Transverse colon (tissue), 4 donors: ENCODE results near the gene IQSEC2. TPM values are rescaled to one million over a fixed set of nuclear protein-coding genes. Genes with fewer than 3 reads are reported as not detected.
A peak's percentile ranks its signal among the peaks of the same experiment; 100 is the strongest.

Experiments used
- DNase-seq: peaks from one replicate; pipeline ENCODE4 v3.0.0-alpha.2; 2019
- H3K27ac ChIP-seq, 4 donors: fragments of 200-600 bp; sonication (generic); 2 replicates each; pipeline ENCODE4 v1.5.1; 2016 to 2018; ENCODE audit warnings: inconsistent platforms in 4 of 4
- H3K27me3 ChIP-seq: fragments of 200-600 bp; sonication (generic); 2 replicates; pipeline ENCODE4 v1.5.1; 2017; ENCODE audit warnings: inconsistent platforms
- H3K36me3 ChIP-seq, 4 donors: fragments of 200-600 bp; sonication (generic); 2 replicates each; pipeline ENCODE4 v1.5.1; 2017 to 2019; ENCODE audit warnings: inconsistent platforms in 4 of 4
- H3K4me1 ChIP-seq, 4 donors: fragments of 200-600 bp; sonication (generic); 2 replicates each; pipeline ENCODE4 v1.5.1; 2017 to 2020; ENCODE audit warnings: inconsistent platforms in 4 of 4
- H3K4me3 ChIP-seq, 4 donors: fragments of 200-600 bp; sonication (generic); 1 replicate in 1 of 4; 2 replicates in 3 of 4; pipeline versions ENCODE4 v1.5.1 to v1.6.1; 2017 to 2019; ENCODE audit warnings: inconsistent platforms in 4 of 4
- H3K9me3 ChIP-seq, 2 donors: fragments of 200-600 bp; sonication (generic); 2 replicates each; pipeline ENCODE4 v1.5.1; 2017 to 2019; ENCODE audit warnings: inconsistent platforms in 2 of 2
- EP300 ChIP-seq: sonication (generic); formaldehyde crosslinking; IDR thresholded peaks from one replicate; pipeline ENCODE4 v1.6.1; 2017; ENCODE audit warnings: antibody characterized with exemption, low read depth
- POLR2A ChIP-seq: fragments of 450-650 bp; IDR thresholded peaks from one replicate; pipeline ENCODE4 v1.6.1; 2016; ENCODE audit warnings: antibody characterized with exemption, mild to moderate bottlenecking, moderate library complexity
- POLR2AphosphoS5 ChIP-seq, 3 donors: sonication (generic); formaldehyde crosslinking; IDR thresholded peaks; one replicate each; pipeline ENCODE4 v1.6.1; 2016; ENCODE audit warnings: antibody characterized with exemption in 3 of 3
- WGBS, 2 donors: methylation state at CpG; one replicate each; pipeline ENCODE4 v1.1.5; 2018; ENCODE audit warnings: low coverage in 1 of 2; 5-methylcytosine and 5-hydroxymethylcytosine counted together
- in situ Hi-C, 4 donors: fragments of 200-750 bp; cut with MboI; loops; one replicate each; pipeline versions ENCODE4 v1.15.0 to v1.15.1; 2017; ENCODE audit warnings: low sequenced_read_pairs in 3 of 4, low pct_ligation_motif_present in 1 of 4, low pct_unique_long_range_greater_than_20kb in 1 of 4
- intact Hi-C: fragments of 100-400 bp; cut with DNase I; formaldehyde crosslinking; loops from one replicate; pipeline ENCODE4 v1.15.1; 2023; ENCODE audit warnings: low total_unique reads
- total RNA-seq, 4 donors: library from RNA; depleted of rRNA; stranded (reverse); fragments of >200 nt; gene quantifications; one replicate each; pipeline ENCODE4 v1.1.0, GENCODE V29; 2016
- TF ChIP-seq, protein P1 (sequence below), 5 experiments: fragments of 200-600 bp in 3 of 5; fragments of 450-650 bp in 2 of 5; sonication (generic) in 3 of 5; IDR thresholded peaks; 1 replicate in 2 of 5; 2 replicates in 3 of 5; pipeline ENCODE4 v1.5.1; 2016 to 2017; ENCODE audit warnings: antibody characterized with exemption in 5 of 5, inconsistent platforms in 3 of 5, mild to moderate bottlenecking in 2 of 5, moderate library complexity in 1 of 5

IQSEC2 gene
- total RNA-seq, 4 donors from 2014 or later: 41.2 to 104 (median 46.3) TPM

DNA sequence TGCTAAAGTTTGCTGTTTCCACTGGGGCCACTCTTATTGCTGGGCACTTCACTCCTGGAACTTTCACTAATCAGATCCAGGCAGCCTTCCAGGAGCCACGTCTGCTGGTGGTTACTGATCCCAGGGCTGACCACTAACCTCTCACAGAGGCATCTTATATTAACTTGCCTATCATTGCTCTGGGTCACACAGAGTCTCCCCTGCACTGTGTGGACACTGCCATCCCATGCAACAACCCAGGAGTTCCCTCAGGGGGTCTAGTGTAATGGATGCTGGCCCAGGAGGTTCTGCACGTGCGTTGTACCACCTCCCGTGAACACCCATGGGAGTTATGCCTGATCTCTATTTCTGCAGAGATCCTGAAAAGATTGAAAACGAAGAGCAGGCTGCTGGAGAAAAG, 41.8 kb upstream of the IQSEC2 start:
- Histone ChIP-seq H3K27me3 (peaks cover 30% of the 10 kb centered on the region), H3K27ac (no peak overlapping the region), H3K4me3 (no peak overlapping the region), H3K36me3 (no peaks in the 10 kb centered on the region), H3K9me3 (no peaks in the 10 kb centered on the region), H3K4me1 (peaks cover 0 to 13% (median 10%) of the 10 kb centered on the region in 4 donors)
- TF ChIP-seq, protein P1, sequence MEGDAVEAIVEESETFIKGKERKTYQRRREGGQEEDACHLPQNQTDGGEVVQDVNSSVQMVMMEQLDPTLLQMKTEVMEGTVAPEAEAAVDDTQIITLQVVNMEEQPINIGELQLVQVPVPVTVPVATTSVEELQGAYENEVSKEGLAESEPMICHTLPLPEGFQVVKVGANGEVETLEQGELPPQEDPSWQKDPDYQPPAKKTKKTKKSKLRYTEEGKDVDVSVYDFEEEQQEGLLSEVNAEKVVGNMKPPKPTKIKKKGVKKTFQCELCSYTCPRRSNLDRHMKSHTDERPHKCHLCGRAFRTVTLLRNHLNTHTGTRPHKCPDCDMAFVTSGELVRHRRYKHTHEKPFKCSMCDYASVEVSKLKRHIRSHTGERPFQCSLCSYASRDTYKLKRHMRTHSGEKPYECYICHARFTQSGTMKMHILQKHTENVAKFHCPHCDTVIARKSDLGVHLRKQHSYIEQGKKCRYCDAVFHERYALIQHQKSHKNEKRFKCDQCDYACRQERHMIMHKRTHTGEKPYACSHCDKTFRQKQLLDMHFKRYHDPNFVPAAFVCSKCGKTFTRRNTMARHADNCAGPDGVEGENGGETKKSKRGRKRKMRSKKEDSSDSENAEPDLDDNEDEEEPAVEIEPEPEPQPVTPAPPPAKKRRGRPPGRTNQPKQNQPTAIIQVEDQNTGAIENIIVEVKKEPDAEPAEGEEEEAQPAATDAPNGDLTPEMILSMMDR (IDR thresholded peaks at IDR 0.05): no peak
- 63% methylated on average over 5 of the region's 5 CpGs; no CpG with 5 or more reads in 1 of the 2 donors for WGBS, 2 donors
- DNase-seq: no peak
- in situ Hi-C loops (loop anchor here in 2 of 4 donors (25.0 kb wide), 2 partner anchors 114 to 164 kb away; partner anchors contain the start of gene HSD17B10 (in 1 of the 2)), intact Hi-C loops (no loop called here)

DNA sequence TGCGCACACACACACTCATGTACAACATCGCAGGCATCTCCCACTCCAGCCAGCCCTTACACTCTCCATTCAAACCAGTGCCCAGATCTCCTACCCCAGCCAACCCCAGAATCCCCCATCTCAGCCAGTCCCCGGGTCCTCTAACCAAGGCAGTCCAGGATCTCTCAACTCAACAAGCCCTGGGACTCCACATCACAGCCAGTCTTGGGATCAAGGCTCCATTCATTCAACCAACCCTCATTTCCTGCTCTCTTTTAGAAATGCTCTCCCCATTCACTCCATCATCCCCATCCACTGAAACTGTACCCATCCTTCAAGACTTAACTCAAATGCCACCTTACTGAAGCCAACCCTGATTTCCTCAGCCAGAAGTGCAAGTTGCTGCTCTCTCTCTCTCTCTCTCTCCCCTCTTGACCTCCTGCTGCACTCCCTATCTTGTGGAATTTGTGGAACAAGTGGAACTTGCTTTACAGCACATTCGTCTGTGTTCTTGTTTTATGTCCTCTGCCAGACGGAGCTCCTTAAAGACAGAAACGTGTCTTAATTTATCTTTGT, 40.6 kb upstream of the IQSEC2 start:
- DNase-seq: no peak
- Histone ChIP-seq H3K4me1 (peaks cover 0 to 13% (median 10%) of the 10 kb centered on the region in 4 donors), H3K36me3 (no peaks in the 10 kb centered on the region), H3K4me3 (no peak overlapping the region), H3K27ac (no peak overlapping the region), H3K9me3 (no peaks in the 10 kb centered on the region), H3K27me3 (peaks cover 30% of the 10 kb centered on the region)
- intact Hi-C loops: no loop called here
- WGBS, 2 donors: 20 to 30% methylated on average over 1 to 6 of the region's 6 CpGs
- no peak for TF ChIP-seq EP300
- TF ChIP-seq, protein P1 (IDR thresholded peaks at IDR 0.05): no peak
- no peak for TF ChIP-seq POLR2AphosphoS5 (IDR thresholded peaks at IDR 0.05)
- TF ChIP-seq POLR2A: no peak
- in situ Hi-C loops: loop anchor here in 2 of 4 donors (25.0 kb wide), 2 partner anchors 115 to 165 kb away; partner anchors contain the start of gene HSD17B10 (in 1 of the 2)

GRCh38 chrX:53321230-53321942, 40.0 kb upstream of the IQSEC2 start:
- WGBS, 2 donors: 18% methylated on average over 9 of the region's 56 CpGs; no CpG with 5 or more reads in 1 of the 2 donors
- Histone ChIP-seq H3K27me3 (peaks cover 30% of the 10 kb centered on the region), H3K27ac (peak overlapping the region in 1 of 4 donors; percentile 5), H3K36me3 (no peaks in the 10 kb centered on the region), H3K9me3 (no peaks in the 10 kb centered on the region), H3K4me1 (peaks cover 0 to 13% (median 10%) of the 10 kb centered on the region in 4 donors), H3K4me3 (peak overlapping the region; percentile 35 to 59 (median 45))
- in situ Hi-C loops: loop anchor here in 2 of 4 donors (25.0 kb wide), 2 partner anchors 116 to 166 kb away; partner anchors contain the start of gene HSD17B10 (in 1 of the 2)
- no peak for TF ChIP-seq POLR2AphosphoS5 (IDR thresholded peaks at IDR 0.05)
- DNase-seq: peak; percentile 12
- intact Hi-C loops: no loop called here

DNA sequence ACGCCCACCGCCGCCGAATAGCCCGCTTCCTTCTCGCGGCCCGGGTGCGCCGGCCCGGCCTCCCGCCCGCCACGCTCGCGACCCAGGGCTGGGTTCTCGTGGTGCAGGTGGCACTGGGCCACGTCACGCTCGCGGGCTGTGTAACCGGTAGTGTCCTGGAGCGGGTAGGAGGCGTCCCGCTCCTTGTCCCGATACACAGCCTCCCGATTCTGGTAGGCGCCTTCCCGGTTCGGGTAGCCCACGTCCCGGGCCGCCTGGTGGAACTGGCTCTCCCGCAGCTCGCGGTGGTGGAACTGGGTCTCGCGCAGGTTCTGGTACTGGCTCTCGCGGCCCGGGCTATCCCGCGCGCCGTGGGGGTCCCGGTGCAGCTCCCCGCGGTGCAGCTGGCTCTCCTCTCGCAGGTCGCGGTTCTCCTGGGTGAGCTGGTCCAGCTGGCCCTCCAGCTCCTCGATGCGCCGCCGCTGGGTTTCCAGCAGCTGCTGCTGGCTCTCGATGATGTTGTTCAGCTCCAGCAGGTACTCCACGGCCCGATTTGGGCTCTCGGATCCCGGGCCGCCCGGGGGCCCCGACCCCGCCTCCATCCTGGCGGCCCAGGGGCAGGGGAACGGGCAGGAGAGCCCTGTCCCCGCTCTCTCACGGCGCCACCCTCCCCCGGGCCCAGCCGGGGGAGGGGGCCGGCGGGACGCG, 39.3 kb upstream of the IQSEC2 start:
- TF ChIP-seq, protein P1 (IDR thresholded peaks at IDR 0.05): no peak
- TF ChIP-seq POLR2AphosphoS5 (IDR thresholded peaks at IDR 0.05): no peak
- no peak for TF ChIP-seq EP300
- TF ChIP-seq POLR2A: no peak
- Histone ChIP-seq H3K4me1 (peaks cover 0 to 13% (median 10%) of the 10 kb centered on the region in 4 donors), H3K4me3 (peak overlapping the region; percentile 35 to 59 (median 45)), H3K9me3 (no peaks in the 10 kb centered on the region), H3K27ac (peak overlapping the region in 1 of 4 donors; percentile 5), H3K36me3 (no peaks in the 10 kb centered on the region), H3K27me3 (peaks cover 30% of the 10 kb centered on the region)
- intact Hi-C loops (no loop called here), in situ Hi-C loops (loop anchor here in 2 of 4 donors (25.0 kb wide), 2 partner anchors 117 to 167 kb away; partner anchors contain the start of gene HSD17B10 (in 1 of the 2))
- WGBS, 2 donors: 18% methylated on average over 36 of the region's 75 CpGs; no CpG with 5 or more reads in 1 of the 2 donors
- peak; percentile 17 for DNase-seq
